Erythroblast (primary cell): ENCODE results near the gene JARID2.

Experiments used
- GATA1 ChIP-seq: IDR thresholded peaks from 2 replicates; pipeline ENCODE4 v1.6.1; 2011; ENCODE audit warnings: low read depth, mild to moderate bottlenecking, control low read depth, low read length, moderate library complexity
- POLR2A ChIP-seq: IDR thresholded peaks from 2 replicates; pipeline ENCODE4 v1.6.1; 2011; ENCODE audit warnings: mild to moderate bottlenecking, low read length

- TF ChIP-seq POLR2A: no peak
- no peak for TF ChIP-seq GATA1
Observed at GRCh38 chr6:15536198-15536955, 290.5 kb downstream of the JARID2 start.
